GM18858 (cell line): ENCODE measurements around the gene ME2.
"Not testable (repeated sequence)": the region's sequence is repeated elsewhere in the genome, so short reads cannot be mapped to it uniquely, and the experiment has no call there.

Experiments used
- ATAC-seq: cut with Tn5 transposase; IDR thresholded peaks from one replicate; pipeline ENCODE4 v1.9.1; 2021; ENCODE audit not compliant: unreplicated experiment

The ME2 gene

DNA sequence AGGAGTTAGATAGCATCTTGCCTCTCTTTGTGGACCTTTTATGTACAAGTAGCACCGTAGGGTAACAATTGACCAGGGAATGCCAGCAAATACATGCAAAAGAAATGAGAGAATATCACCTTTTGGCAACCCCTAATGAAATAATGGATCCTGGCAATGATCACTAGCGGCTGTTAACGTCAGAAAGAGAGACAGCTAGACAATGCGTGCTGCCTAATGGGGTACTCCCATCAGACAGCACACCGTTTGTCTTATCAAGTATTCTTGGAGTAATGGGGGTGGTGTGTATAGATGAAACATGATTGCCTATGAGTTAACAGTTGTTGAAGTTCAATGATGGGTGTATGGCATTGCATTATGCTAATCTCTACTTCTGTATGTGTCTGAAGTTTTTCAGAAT is 90.5 kb downstream of the ME2 start:
- no peak for ATAC-seq

DNA sequence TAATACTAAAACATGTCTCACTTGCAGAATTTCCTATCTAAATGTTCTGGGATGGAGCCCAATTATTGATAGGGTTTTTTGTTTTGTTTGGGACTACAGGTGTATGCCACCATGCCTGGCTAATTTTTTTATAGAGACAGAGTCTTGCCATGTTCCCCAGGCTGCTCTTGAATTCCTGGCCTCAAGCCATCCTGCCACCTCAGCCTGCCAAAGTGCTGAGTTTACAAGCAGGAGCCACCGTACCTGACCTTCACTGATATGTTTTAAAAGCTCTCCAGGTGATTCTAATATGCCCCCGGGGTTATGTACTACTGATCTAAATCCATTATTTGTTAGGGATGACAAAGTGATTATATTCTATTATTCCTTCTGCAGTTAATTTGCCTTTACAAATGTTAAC is 91.1 kb downstream of the ME2 start:
- ATAC-seq = no peak

DNA sequence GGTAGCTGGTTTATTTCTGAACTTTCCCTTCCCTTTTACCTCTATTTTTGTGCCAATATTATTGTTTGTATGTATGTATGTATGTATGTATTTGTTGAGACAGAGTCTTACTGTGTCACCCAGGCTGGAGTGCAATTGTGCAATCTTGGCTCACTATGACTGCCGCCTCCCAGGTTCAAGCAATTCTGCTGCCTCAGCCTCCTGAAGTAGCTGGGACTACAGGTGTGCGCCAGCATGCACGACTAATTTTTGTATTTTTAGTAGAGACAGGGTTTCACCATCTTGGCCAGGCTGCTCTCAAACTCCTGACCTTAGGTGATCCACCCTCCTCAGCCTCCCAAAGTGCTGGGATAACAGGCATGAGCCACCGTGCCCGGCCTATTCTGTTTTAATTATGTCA is 93.5 kb downstream of the ME2 start:
- not testable (repeated sequence) for ATAC-seq

DNA sequence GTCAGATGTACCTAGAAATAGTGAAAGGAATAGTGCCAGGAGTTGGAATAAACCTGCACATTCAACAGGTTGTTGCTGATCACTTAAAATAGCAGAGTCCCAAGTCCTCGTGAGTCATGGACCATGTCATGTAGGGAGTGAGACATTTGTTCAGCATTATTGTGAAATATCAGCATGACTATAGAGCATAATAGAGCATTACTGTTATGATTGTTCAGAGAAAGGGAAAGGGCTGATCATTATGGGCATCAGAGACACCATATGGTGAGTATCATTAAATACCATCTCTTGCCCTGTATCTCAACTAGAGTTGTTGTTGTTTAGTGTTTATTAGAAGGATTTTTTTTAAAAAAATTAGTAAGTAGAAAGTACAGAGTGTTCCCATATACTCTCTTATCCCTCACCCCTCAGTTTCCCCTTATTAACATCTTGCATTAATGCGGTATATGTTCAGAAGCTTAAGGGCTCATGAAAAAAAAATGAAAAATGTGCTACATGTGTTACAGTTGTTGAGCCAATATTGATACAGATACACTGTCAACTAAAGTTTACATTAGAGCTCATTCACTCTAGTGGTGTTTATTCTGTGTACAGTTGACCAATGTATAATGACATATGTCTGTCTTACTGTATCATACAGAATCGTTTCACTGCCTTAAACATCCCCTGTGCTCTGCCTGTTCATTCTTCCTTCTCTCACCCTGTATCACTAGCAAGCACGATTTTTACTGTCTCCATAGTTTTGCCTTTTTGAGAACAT is 94.6 kb downstream of the ME2 start:
- ATAC-seq = no peak

DNA sequence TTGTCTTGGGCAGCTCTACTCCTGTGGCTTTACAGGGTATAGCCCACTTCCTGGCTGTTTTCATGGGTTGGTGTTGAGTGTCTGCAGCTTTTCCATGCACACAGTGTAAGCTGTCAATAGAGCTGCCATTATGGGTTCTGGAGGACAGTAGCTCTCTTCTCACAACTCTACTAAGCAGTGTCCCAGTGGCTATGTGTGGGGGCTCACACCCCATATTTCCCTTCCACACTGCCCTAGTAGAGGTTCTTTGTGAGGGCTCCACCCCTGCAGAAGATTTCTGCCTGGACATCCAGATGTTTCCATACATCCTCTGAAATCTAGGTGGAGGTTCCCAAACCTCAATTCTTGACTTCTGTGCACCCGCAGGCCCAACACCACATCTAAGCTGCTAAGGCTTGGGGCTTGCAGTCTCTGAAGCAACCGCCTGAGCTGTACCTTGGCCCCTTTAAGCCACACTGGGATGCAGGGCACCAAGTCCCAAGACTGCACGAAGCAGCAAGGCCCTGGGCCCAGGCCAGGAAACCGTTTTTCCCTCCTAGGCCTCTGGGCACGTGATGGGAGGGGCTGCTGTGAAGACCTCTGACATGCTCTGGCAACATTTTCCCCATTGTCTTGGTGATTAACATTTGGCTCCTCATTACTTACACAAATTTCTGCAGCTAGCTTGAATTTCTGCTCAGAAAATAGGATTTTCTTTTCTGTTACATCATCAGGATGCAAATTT is 98.3 kb downstream of the ME2 start:
- no peak for ATAC-seq

DNA sequence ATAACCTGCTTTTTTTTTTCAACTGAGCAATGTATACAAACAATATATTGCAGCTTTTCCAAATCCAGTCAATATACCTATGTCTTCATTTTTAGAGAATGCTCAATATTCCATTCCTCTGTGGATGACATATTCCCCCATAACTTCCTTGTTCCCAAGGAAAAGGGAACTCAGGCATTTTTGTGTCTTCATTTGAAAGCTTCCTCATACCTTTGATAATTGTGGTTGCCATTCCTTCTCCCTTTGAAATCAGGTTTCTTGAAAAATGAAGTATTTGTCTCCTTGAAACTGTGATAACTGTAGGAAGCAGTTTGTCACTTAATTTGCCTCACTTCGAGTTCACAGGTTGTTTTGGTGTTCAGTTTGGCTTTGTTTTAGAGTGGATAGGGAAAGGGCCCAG is 102.5 kb downstream of the ME2 start:
- no peak for ATAC-seq

DNA sequence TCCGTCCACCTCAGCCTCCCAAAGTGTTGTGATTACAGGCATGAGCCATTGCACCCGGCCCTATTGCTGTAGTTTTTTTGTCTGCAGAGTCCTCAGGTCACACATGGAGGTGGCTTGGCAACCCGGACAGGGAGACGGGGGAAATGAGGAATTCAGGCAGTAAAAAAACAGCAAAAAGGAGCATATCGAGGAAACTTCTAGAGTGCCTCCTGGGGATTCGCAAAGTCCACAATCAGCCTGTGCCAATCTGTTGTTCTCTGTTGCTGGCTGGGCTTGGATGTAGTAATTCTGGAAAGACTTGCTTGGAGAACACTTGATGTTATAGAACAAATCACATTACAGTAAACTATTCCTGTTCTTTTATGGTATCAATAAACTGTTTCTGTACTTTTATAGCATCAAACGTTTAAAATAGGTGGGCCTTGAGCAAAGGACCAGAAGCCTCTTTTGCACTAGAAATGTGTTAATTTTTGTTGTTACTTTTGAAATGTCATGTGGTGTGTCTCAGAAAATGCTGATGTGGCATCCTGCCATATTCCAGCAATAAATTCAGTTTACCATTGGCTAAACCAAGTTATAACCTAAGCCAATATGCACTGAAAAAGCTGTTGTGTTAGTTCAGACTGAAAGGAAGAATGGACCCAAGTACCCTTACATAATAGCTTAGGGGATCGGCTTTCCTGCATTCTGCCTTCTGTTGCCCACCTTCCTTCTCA is 103.3 kb downstream of the ME2 start:
- no peak for ATAC-seq

DNA sequence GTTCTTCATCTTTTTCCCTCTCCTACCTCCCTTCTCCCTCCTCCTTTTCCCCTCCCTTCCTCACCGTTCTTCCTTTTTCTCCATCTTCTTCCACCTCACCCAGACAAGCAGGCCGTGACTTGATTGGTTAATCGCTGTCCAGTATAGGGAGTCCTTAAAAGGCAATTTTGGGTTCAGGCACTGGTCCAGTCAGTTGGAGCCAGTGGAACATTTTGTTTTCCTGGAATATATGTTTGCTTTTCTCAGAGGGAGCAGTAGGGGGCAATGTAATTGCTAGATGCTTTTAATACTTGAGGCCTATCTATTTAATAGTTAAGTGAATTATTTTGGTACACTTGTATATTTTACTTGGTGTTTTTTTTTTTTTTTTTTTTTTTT is 103.9 kb downstream of the ME2 start:
- no peak for ATAC-seq

DNA sequence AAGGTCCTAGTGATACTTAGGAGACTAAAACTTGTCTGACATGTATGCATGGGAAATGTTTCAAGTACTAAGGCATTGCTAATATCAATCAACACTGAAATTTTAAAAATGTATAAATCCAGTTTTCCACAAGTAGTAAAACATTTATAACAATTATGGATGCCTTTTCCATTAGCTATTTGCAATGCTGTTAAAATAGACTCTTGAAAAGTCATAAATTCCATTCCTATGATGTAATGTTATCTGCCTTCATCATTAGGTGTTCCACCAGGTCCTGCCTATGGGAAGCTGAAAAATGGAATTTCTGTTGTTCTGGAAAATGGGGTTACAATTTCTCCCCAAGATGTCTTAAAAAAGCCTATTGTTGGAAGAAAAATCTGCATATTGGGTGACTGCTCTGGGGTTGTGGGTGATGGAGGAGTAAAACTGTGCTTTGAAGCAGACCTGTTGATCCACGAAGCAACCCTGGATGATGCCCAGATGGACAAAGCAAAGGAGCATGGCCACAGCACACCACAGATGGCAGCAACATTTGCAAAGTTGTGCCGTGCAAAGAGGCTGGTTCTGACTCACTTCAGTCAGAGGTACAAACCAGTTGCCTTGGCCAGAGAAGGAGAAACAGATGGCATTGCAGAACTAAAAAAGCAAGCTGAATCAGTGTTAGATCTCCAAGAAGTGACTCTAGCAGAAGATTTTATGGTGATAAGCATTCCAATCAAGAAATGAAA is 107.6 kb downstream of the ME2 start:
- no peak for ATAC-seq

DNA sequence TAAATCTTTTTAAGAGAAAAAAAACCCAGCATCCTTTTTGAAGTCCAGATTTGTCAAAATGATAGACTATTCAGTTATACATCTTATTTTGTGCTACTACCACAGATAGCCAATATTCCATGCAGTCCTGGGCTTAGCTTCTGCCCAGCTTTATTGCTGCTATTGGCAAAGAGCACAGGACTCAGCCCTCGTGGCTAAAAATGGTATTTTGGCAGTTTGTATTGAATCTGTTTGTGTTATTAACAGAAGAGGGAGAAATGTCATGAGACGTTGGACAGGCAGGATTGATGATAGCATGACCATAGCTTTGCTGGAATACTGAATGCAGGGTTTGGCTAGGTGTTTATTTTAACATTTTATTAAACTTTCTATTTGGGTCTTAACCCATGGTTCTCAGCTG is 108.3 kb downstream of the ME2 start:
- ATAC-seq = no peak

DNA sequence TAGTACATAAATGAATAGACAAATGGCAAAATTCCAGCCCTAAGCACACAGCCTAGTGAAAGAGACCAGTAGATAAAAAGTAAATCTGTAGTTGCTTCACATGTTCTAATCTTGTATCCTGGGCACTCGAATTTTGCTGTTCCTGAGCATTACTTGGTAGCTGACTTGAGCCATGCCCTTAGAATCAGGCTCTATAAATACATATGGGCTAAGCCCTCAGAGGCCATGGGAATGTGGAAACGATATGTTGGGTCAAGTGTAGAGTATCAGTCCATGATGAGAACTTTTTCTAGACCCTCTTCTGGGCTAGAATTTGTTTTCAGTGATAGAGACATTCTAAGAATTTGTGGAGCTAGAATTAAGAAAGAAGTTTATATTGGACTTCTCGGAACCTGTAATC is 110.8 kb downstream of the ME2 start:
- ATAC-seq = no peak

DNA sequence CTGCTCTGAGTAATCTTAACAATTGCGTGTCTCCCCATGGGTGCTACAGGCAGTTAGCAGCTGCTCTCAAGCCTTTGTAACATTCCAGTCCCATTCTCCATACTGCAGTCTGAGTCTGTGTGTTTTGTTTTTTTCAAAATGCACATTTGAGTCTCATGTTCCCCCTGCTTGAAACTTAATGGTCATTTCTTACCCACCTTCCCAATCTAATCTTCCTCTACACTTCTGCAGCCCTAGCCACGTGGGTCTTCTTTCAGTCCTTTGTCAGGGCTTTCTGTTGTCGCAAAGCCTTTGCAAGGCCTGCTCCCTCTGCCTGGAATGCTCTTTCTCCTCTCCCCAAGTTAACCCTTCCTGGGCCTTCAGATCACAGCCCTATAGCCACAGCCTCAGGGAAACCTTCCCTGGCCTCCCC is 113.4 kb downstream of the ME2 start:
- no peak for ATAC-seq

DNA sequence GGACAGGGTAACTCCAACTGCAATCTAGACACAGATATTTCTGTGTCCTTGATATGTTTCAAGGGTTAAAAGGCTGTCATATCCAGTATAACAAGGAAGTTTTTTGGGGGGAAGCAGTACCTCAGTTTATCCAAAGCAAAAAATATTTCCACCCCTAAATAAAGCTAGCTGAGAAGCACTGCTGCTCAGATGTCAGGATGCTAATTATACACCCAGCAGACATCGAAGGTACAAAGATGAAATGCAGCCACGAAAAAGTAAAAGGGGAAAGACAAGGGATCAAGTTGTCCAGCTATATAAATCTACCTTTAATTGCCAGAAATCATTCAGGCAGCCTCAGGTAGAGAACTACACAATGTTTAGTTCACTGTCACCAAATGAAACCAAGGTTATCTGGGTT is 115.1 kb downstream of the ME2 start:
- ATAC-seq = no peak

DNA sequence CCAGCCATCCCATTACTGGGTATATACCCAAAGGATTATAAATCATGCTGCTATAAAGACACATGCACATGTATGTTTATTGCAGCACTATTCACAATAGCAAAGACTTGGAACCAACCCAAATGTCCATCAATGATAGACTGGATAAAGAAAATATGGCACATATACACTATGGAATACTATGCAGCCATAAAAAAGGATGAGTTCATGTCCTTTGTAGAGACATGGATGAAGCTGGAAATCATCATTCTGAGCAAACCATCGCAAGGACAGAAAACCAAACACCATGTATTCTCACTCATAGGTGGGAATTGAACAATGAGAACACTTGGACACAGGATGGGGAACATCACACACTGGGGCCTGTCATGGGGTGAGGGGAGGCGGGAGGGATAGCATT is 124.3 kb downstream of the ME2 start:
- not testable (repeated sequence) for ATAC-seq
